AG04449 (cell line): ENCODE results near the gene DDX3X.

ENCODE experiments used
- CTCF ChIA-PET: fragments of 350-600 bp; formaldehyde crosslinking; extraction: SDS; loops from one replicate; lab custom pipeline; 2021; ENCODE audit warnings: antibody characterized with exemption; lab: Yijun Ruan, JAX
- POLR2A ChIA-PET: fragments of 400-600, 350-600 bp; formaldehyde crosslinking; extraction: SDS; loops from one replicate; lab custom pipeline; 2020; ENCODE audit warnings: antibody characterized with exemption, inconsistent platforms; lab: Yijun Ruan, JAX
- DNase-seq: peaks from one replicate; pipeline ENCODE4 v3.0.0-alpha.2; 2010; ENCODE audit warnings: low read depth, low spot score
- H3K4me3 ChIP-seq: 2 replicates; pipeline ENCODE4 v1.5.1; 2011; ENCODE audit warnings: low read depth, mild to moderate bottlenecking, control low read depth, low read length
- TF ChIP-seq, protein P1 (sequence below): IDR thresholded peaks from one replicate; pipeline ENCODE4 v1.5.1; 2011; ENCODE audit warnings: mild to moderate bottlenecking, moderate library complexity, low read length, control low read depth, inconsistent platforms; ENCODE audit not compliant: insufficient read depth; ENCODE audit errors: missing control alignments

Gene DDX3X

DNA sequence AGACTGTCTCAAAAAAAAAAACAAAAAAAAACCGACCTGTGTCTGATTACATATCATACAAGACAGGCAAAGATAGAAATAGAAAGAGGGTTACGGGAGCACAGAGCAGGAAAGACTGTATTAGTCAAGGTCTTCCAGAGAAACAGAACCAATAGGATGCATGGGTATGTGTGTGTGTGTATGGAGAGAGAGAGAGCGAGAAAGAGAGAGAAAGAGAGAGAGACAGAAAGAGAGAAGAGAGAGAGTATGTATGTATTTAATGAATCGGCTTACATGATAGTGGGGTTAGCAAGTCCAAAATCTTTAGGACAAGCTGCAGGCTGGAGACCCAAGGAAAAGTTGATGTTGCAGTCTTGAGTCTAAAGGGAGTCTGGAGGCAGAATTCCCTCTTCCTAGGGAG lies 7.5 kb upstream of the DDX3X start:
- no peak for DNase-seq
- ChIA-PET POLR2A (no interaction called here), CTCF (no interaction called here)
- no peak overlapping the region for H3K4me3 ChIP-seq
- TF ChIP-seq, protein P1, sequence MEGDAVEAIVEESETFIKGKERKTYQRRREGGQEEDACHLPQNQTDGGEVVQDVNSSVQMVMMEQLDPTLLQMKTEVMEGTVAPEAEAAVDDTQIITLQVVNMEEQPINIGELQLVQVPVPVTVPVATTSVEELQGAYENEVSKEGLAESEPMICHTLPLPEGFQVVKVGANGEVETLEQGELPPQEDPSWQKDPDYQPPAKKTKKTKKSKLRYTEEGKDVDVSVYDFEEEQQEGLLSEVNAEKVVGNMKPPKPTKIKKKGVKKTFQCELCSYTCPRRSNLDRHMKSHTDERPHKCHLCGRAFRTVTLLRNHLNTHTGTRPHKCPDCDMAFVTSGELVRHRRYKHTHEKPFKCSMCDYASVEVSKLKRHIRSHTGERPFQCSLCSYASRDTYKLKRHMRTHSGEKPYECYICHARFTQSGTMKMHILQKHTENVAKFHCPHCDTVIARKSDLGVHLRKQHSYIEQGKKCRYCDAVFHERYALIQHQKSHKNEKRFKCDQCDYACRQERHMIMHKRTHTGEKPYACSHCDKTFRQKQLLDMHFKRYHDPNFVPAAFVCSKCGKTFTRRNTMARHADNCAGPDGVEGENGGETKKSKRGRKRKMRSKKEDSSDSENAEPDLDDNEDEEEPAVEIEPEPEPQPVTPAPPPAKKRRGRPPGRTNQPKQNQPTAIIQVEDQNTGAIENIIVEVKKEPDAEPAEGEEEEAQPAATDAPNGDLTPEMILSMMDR: no peak

- TF ChIP-seq, protein P1: no peak
- DNase-seq: no peak
- H3K4me3 ChIP-seq: no peak overlapping the region
- ChIA-PET CTCF (no interaction called here), POLR2A (no interaction called here)
Measured at GRCh38 chrX:41327341-41327740, 6.6 kb upstream of the DDX3X start.

DNA sequence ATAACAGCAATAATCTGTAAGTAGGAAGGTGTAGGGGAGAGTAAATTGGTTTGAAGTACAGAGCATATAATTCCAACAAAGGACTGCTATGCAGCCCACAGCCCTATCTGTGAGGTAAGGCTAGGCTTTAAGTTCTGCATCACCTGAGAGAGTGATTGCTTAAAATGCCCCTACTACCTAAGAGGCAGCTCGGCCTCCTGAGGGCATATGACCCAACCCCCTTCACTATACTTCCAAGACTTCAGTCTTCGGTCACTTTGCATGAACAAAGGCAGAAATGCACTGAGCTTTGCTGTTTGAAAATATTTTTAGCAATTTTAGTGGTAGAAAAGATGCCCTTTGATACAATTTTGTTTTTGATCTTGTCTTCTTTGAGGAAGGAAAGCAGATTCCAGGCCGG lies 4.9 kb upstream of the DDX3X start:
- CTCF ChIA-PET: no interaction called here
- POLR2A ChIA-PET: no interaction called here
- no peak for DNase-seq
- TF ChIP-seq, protein P1: no peak
- no peak overlapping the region for H3K4me3 ChIP-seq

DNA sequence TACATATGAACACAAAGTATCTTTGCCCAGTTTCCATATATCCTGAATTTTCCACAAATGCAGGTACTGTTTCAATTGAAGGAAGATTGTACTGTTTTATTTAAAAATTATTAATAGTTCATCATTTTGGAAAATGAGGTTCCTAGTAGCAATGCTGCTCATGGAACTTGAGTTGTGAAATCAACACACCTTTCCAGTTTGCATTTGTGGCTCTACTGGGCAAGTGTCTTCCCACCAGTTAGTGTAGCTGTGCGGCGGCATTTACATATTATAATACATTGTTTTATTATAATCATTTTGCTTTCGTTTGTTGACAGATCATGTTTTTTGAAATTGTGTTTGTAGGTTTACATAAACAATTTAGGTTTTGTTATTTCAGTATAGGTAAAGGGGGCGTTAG lies 2.0 kb upstream of the DDX3X start:
- TF ChIP-seq, protein P1: no peak
- ChIA-PET CTCF (no interaction called here), POLR2A (no interaction called here)
- no peak overlapping the region for H3K4me3 ChIP-seq
- DNase-seq: no peak

DNA sequence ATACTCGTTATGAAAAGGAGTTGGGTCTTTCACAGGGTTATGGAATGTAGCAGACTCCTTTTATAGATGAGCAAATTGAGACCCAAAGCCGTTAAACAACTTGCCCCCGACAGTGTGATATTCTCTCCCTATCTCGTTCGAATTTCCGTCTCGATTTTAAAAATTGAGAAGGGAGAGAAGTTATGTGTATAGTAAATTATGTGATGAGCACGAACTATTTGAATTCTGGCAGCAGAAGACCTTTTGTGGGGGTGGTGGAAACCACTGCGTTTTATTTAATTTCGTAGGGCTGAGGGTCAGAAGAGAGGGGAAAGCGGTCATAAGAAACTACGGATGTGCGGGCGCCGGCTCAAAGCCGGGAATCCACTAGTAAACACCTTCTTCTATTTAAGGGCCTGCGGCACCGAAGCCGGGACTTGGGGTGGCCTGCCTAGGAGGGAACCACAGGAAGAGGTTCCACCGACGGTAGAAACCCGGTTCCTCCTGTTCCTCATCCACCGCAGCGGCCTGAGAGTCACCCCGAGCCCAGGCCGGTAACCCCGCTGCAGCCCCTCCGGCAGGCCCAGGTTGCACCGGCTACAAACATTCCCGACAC lies 1.5 kb upstream of the DDX3X start:
- TF ChIP-seq, protein P1: no peak
- DNase-seq: no peak
- H3K4me3 ChIP-seq: peak overlapping the region; percentile 86
- ChIA-PET POLR2A (no interaction called here), CTCF (no interaction called here)

DNA sequence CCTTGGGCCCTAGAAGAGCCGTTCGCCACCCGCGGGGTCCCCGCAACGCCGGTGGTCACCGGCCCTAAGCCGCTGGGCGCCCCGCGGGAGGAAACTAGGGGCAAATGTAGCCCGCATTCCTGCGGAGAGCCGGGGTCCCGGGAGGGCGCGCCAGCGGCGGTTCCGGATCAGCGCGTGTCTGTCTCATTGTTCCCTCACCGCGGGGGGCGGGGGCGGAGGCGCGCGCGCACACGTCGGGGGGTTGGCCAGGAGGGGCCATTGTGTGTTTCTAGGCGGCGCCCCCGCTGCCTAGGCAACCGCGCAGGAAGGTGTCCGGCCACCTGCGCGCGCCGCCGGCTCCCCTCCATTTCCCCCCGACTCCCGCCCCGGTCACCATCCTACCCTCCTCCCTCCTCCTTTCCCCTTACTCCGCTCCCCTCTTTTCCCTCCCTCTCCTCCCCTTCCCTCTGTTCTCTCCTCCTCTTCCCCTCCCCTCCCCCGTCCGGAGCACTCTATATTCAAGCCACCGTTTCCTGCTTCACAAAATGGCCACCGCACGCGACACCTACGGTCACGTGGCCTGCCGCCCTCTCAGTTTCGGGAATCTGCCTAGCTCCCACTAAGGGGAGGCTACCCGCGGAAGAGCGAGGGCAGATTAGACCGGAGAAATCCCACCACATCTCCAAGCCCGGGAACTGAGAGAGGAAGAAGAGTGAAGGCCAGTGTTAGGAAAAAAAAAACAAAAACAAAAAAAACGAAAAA lies 789 bp upstream of the DDX3X start:
- DNase-seq: no peak
- ChIA-PET CTCF (no interaction called here), POLR2A (interaction anchor here (0.7 to 0.9 kb wide), 2 partner anchors 30 to 56 kb away, joined by 3 read pairs; no protein-coding TSS in a partner anchor)
- peak overlapping the region; percentile 86 for H3K4me3 ChIP-seq
- TF ChIP-seq, protein P1: no peak
